ENCODE data around the gene PGAP2. TPM values are rescaled to one million over a fixed set of nuclear protein-coding genes. Genes with fewer than 3 reads are reported as not detected.
"Not testable (repeated sequence)": the region's sequence is repeated elsewhere in the genome, so short reads cannot be mapped to it uniquely, and the experiment has no call there.

PGAP2 gene
- total RNA-seq, 1 experiment from 2014 or later = 30.5 TPM

DNA sequence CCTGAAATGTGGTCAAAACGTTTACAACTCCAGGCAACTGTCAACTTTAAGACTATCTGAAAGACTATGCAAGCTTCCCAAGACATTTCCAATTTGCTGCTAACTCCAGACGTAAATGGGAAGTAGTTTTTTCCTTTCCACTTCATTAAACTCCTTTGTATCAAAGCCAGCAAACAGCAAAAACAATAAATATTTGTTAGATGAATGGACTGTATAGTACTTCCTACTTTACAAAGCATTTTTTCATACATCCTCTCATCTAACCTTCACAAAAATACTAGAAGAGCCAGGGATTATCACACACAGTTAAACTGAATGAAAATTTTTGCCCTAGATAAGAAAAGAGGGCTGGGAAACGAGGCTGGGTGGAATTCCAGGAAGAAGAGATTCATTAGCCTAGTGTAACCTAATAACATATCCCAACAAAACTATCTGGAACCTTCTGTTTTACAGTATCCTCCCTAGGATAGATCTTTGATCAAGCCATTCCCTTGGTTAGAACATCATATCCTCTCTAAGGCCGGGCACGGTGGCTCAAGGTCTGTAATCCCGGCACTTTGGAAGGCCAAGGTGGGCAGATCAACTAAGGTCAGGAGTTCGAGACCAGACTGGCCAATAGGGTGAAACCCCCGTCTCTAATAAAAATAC lies 21.5 kb upstream of the PGAP2 start:
- H3K27ac ChIP-seq (ENCODE audit: low read depth, low read length) = no peak overlapping the region
- H3K9me2 ChIP-seq (ENCODE audit: insufficient read depth) = no peaks in the 10 kb centered on the region
- DNase-seq (ENCODE audit: low read depth, low spot score) = no peak
- ChIA-PET RAD21 (ENCODE audit: low non-redundant PET in 1 of 2, low total read pairs in 2 of 2, uncharacterized antibody in 2 of 2, unreplicated experiment in 2 of 2) (no interaction called here), POLR2A (no interaction called here), CTCF (no interaction called here)
- peaks cover 100% of the 10 kb centered on the region for H3K79me2 ChIP-seq (ENCODE audit: insufficient read depth, low read length)
- no peak for TF ChIP-seq SRF (IDR thresholded peaks at IDR 0.05; ENCODE audit: low read depth)
- no peak overlapping the region for H3K4me3 ChIP-seq (replicated peaks in 1 of 2; ENCODE audit: low read depth in 1 of 2, low read length in 2 of 2)
- no TSS peak for BruUV-seq (replicated peaks)
- H3K4me2 ChIP-seq (ENCODE audit: low read length) = no peak overlapping the region
- no peaks in the 10 kb centered on the region for H3K4me1 ChIP-seq (ENCODE audit: control insufficient read depth in 1 of 2, insufficient read depth in 2 of 2, low read length in 2 of 2)
- no peak overlapping the region for H2AFZ ChIP-seq (ENCODE audit: low read depth, low read length, poor library complexity, severe bottlenecking)
- no peaks in the 10 kb centered on the region for H3K27me3 ChIP-seq (ENCODE audit: insufficient read depth, low read length)
- ATAC-seq = no peak
- peaks cover 42% of the 10 kb centered on the region for H4K20me1 ChIP-seq (ENCODE audit: insufficient read depth)
- no peaks in the 10 kb centered on the region for H3K9me3 ChIP-seq (ENCODE audit: control insufficient read depth in 1 of 2, insufficient read depth in 1 of 2, low read depth in 1 of 2, low read length in 2 of 2)
- H3K36me3 ChIP-seq (ENCODE audit: control insufficient read depth in 1 of 2, insufficient read depth in 2 of 2, low read length in 2 of 2) = peaks cover 8 to 14% of the 10 kb centered on the region in 2 experiments
- intact Hi-C loops (cut with micrococcal nuclease) = no loop called here
- H3K9ac ChIP-seq (ENCODE audit: low read length) = no peak overlapping the region

DNA sequence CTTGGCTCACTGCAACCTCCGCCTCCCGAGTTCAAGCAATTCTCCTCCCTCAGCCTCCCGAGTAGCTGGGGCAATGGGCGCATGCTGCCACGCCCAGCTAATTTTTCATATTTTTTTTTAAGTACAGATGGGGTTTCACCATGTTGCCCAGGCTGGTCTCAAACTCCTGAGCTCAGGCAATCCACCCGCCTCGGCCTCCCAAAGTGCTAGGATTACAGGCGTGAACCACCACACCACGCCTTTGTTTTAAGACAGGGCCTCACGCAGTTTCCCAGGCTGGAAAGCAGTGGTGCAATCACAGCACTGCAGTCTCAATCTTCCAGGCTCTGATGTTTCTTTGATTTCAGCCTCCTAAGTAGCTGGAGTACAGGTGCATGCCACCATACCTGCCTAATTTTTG lies 14.0 kb upstream of the PGAP2 start:
- H4K20me1 ChIP-seq (ENCODE audit: insufficient read depth) = peaks cover 31% of the 10 kb centered on the region; the same call in 1 of the 2 replicates
- not testable (repeated sequence) for ATAC-seq

More for the DNA sequence above, 14.0 kb upstream of the PGAP2 start:
- H3K4me2 ChIP-seq (ENCODE audit: low read length); H2AFZ ChIP-seq (ENCODE audit: low read depth, low read length, poor library complexity, severe bottlenecking); RAD21 ChIA-PET (ENCODE audit: low non-redundant PET in 1 of 2, low total read pairs in 2 of 2, uncharacterized antibody in 2 of 2, unreplicated experiment in 2 of 2); BruUV-seq (replicated peaks); DNase-seq (ENCODE audit: low read depth, low spot score); H3K27ac ChIP-seq (ENCODE audit: low read depth, low read length); H3K9me3 ChIP-seq (ENCODE audit: control insufficient read depth in 1 of 2, insufficient read depth in 1 of 2, low read depth in 1 of 2, low read length in 2 of 2); intact Hi-C loops (cut with micrococcal nuclease); H3K27me3 ChIP-seq (ENCODE audit: insufficient read depth, low read length); CTCF ChIA-PET; H3K9ac ChIP-seq (ENCODE audit: low read length); H3K9me2 ChIP-seq (ENCODE audit: insufficient read depth); H3K4me3 ChIP-seq (replicated peaks in 1 of 2; ENCODE audit: low read depth in 1 of 2, low read length in 2 of 2): not testable (repeated sequence)
- H3K79me2 ChIP-seq (ENCODE audit: insufficient read depth, low read length) = peaks cover 80% of the 10 kb centered on the region
- POLR2A ChIA-PET = interaction anchor here (0.7 kb wide), 1 partner anchor 14 kb away, joined by 3 read pairs; the partner anchor contains the start of gene PGAP2
- H3K4me1 ChIP-seq (ENCODE audit: control insufficient read depth in 1 of 2, insufficient read depth in 2 of 2, low read length in 2 of 2) = peaks cover 14 to 28% of the 10 kb centered on the region in 2 experiments
- H3K36me3 ChIP-seq (ENCODE audit: control insufficient read depth in 1 of 2, insufficient read depth in 2 of 2, low read length in 2 of 2) = peaks cover 23 to 25% of the 10 kb centered on the region in 2 experiments

Data from HCT116 (cell line).